Measurements from ENCODE around the gene FAF2.

The FAF2 gene

GRCh38 chr5:176514244-176514950 is 66.2 kb downstream of the FAF2 start:
- no peak for DNase-seq (ENCODE audit: low read depth in 1 of 2, low spot score in 1 of 2)

GRCh38 chr5:176515396-176515795 is 67.2 kb downstream of the FAF2 start:
- TF ChIP-seq SPI1 (IDR thresholded peaks at IDR 0.05; ENCODE audit: borderline replicate concordance, low read depth) (no peak), GABPA (IDR thresholded peaks at IDR 0.05; ENCODE audit: low read depth) (no peak), POLR2AphosphoS5 (IDR thresholded peaks at IDR 0.05; ENCODE audit: low read depth) (no peak)
- TF ChIP-seq, protein P1, sequence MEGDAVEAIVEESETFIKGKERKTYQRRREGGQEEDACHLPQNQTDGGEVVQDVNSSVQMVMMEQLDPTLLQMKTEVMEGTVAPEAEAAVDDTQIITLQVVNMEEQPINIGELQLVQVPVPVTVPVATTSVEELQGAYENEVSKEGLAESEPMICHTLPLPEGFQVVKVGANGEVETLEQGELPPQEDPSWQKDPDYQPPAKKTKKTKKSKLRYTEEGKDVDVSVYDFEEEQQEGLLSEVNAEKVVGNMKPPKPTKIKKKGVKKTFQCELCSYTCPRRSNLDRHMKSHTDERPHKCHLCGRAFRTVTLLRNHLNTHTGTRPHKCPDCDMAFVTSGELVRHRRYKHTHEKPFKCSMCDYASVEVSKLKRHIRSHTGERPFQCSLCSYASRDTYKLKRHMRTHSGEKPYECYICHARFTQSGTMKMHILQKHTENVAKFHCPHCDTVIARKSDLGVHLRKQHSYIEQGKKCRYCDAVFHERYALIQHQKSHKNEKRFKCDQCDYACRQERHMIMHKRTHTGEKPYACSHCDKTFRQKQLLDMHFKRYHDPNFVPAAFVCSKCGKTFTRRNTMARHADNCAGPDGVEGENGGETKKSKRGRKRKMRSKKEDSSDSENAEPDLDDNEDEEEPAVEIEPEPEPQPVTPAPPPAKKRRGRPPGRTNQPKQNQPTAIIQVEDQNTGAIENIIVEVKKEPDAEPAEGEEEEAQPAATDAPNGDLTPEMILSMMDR (IDR thresholded peaks at IDR 0.05; ENCODE audit: insufficient read depth, low read length) = no peak
- TF ChIP-seq, protein P2, sequence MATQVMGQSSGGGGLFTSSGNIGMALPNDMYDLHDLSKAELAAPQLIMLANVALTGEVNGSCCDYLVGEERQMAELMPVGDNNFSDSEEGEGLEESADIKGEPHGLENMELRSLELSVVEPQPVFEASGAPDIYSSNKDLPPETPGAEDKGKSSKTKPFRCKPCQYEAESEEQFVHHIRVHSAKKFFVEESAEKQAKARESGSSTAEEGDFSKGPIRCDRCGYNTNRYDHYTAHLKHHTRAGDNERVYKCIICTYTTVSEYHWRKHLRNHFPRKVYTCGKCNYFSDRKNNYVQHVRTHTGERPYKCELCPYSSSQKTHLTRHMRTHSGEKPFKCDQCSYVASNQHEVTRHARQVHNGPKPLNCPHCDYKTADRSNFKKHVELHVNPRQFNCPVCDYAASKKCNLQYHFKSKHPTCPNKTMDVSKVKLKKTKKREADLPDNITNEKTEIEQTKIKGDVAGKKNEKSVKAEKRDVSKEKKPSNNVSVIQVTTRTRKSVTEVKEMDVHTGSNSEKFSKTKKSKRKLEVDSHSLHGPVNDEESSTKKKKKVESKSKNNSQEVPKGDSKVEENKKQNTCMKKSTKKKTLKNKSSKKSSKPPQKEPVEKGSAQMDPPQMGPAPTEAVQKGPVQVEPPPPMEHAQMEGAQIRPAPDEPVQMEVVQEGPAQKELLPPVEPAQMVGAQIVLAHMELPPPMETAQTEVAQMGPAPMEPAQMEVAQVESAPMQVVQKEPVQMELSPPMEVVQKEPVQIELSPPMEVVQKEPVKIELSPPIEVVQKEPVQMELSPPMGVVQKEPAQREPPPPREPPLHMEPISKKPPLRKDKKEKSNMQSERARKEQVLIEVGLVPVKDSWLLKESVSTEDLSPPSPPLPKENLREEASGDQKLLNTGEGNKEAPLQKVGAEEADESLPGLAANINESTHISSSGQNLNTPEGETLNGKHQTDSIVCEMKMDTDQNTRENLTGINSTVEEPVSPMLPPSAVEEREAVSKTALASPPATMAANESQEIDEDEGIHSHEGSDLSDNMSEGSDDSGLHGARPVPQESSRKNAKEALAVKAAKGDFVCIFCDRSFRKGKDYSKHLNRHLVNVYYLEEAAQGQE (IDR thresholded peaks at IDR 0.05; ENCODE audit: insufficient replicate concordance, low read depth) = no peak
- DNase-seq (ENCODE audit: low read depth in 1 of 2, low spot score in 1 of 2) = no peak
- Histone ChIP-seq H3K27me3 (ENCODE audit: insufficient read depth, poor library complexity, severe bottlenecking) (no peaks in the 10 kb centered on the region), H3K4me3 (replicated peaks; ENCODE audit: insufficient read depth, low read length) (no peak overlapping the region), H3K27ac (replicated peaks) (no peak overlapping the region)

More at GRCh38 chr5:176514244-176514950, 66.2 kb downstream of the FAF2 start:
- no peak overlapping the region for H3K27ac ChIP-seq (replicated peaks)
- H3K27me3 ChIP-seq (ENCODE audit: insufficient read depth, poor library complexity, severe bottlenecking) = no peaks in the 10 kb centered on the region
- TF ChIP-seq, protein P1 (IDR thresholded peaks at IDR 0.05; ENCODE audit: insufficient read depth, low read length) = no peak
- TF ChIP-seq SPI1 (IDR thresholded peaks at IDR 0.05; ENCODE audit: borderline replicate concordance, low read depth) = no peak
- TF ChIP-seq, protein P2 (IDR thresholded peaks at IDR 0.05; ENCODE audit: insufficient replicate concordance, low read depth) = no peak
- no peak for TF ChIP-seq POLR2AphosphoS5 (IDR thresholded peaks at IDR 0.05; ENCODE audit: low read depth)
- no peak for TF ChIP-seq GABPA (IDR thresholded peaks at IDR 0.05; ENCODE audit: low read depth)
- H3K4me3 ChIP-seq (replicated peaks; ENCODE audit: insufficient read depth, low read length) = no peak overlapping the region

GRCh38 chr5:176517053-176517661 is 69.0 kb downstream of the FAF2 start:
- no peaks in the 10 kb centered on the region for H3K27me3 ChIP-seq (ENCODE audit: insufficient read depth, poor library complexity, severe bottlenecking)
- no peak for TF ChIP-seq GABPA (IDR thresholded peaks at IDR 0.05; ENCODE audit: low read depth)
- TF ChIP-seq POLR2AphosphoS5 (IDR thresholded peaks at IDR 0.05; ENCODE audit: low read depth) = no peak
- peak; percentile 38 for TF ChIP-seq SPI1 (IDR thresholded peaks at IDR 0.05; ENCODE audit: borderline replicate concordance, low read depth)
- no peak for DNase-seq (ENCODE audit: low read depth in 1 of 2, low spot score in 1 of 2)
- no peak overlapping the region for H3K27ac ChIP-seq (replicated peaks)
- H3K4me3 ChIP-seq (replicated peaks; ENCODE audit: insufficient read depth, low read length) = no peak overlapping the region

Data from HL-60 (cell line).